ENCODE results near the gene F11. TPM values are rescaled to one million over a fixed set of nuclear protein-coding genes. Genes with fewer than 3 reads are reported as not detected.

F11 gene
- not detected in 2 replicates for total RNA-seq

DNA sequence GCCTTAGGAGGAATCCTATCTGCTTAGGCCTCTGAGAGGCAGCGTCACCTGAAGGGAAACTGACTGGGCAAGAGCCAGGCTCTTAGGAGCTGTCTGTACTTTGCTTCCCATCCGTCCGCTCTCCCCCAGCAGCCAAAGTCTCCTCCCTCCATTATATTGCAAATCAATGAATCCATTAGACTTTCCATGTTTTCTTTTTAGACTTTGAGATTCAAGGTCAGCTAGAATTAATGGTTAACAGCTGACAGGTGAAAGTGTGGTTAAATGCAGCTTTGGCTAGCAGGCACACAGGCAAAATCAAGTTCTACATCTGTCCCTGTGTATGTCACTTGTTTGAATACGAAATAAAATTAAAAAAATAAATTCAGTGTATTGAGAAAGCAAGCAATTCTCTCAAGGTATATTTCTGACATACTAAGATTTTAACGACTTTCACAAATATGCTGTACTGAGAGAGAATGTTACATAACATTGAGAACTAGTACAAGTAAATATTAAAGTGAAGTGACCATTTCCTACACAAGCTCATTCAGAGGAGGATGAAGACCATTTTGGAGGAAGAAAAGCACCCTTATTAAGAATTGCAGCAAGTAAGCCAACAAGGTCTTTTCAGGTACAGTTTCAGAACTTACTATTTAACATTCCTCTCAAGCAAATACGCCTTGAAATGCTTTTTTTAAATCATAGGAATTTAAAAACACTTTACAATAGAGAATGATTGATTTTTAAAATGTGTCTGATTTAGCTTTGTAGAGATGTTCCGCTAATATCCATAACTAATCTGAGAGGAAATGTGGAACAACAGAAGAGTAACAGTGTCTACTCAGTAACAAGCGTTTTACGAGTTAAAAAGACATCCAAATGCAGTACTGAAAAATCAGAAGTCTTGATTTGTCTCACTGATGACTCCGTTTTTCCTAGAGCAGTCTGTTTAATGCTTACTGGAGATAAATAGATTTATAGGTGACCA lies at the start of gene F11:
Gene F11 (plus strand): TSS at position 507 of the 970 bp plus-strand sequence. CDS start 948 bp downstream, outside the sequence.
- peaks cover 19% of the 10 kb centered on the region for H3K27me3 Mint-ChIP-seq
- H3K4me3 Mint-ChIP-seq = no peak within 1 kb of the TSS
- no peak within 1 kb of the TSS for H3K27ac Mint-ChIP-seq
- no peaks in the 10 kb centered on the region for H3K9me3 Mint-ChIP-seq
- DNase-seq = no peak
- intact Hi-C loops (cut with micrococcal nuclease) = no loop called here
- H3K36me3 Mint-ChIP-seq (ENCODE audit: low read depth) = no peaks in the 10 kb centered on the region
- no peaks in the 10 kb centered on the region for H3K4me1 Mint-ChIP-seq

DNA sequence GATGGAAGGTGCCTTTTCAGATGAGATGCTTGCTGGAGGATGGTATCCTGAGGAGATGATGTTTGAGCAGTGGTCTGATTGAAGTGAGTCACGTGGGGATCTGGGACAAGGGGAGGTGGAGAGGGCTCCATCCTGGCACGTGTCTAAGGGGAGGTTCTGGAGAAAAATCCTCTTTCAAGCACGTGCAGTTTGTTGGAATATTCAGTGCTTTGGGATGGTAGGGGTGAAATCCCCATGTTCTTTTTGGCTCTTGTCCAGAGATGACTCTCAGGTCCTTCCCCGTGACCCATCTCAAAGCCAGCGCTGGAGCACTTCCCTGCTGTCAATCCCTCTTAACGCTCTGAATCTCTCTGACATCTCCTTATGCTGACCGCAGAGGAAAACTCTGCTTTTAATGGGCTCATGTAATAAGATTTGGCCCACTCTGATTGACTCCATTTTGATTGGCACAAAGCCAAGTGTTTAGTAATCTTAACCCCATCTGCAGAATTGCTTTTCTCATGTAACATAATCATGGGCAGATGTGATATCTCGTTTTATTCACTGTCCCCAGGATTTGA lies 49.4 kb upstream of the F11 start:
- no peaks in the 10 kb centered on the region for H3K36me3 Mint-ChIP-seq (ENCODE audit: low read depth)
- intact Hi-C loops (cut with micrococcal nuclease) = no loop called here
- H3K4me1 Mint-ChIP-seq = no peaks in the 10 kb centered on the region
- H3K9me3 Mint-ChIP-seq = no peaks in the 10 kb centered on the region
- no peaks in the 10 kb centered on the region for H3K27me3 Mint-ChIP-seq
- no peak overlapping the region for H3K4me3 Mint-ChIP-seq
- H3K27ac Mint-ChIP-seq = no peak overlapping the region
- peak; percentile 40 for DNase-seq

DNA sequence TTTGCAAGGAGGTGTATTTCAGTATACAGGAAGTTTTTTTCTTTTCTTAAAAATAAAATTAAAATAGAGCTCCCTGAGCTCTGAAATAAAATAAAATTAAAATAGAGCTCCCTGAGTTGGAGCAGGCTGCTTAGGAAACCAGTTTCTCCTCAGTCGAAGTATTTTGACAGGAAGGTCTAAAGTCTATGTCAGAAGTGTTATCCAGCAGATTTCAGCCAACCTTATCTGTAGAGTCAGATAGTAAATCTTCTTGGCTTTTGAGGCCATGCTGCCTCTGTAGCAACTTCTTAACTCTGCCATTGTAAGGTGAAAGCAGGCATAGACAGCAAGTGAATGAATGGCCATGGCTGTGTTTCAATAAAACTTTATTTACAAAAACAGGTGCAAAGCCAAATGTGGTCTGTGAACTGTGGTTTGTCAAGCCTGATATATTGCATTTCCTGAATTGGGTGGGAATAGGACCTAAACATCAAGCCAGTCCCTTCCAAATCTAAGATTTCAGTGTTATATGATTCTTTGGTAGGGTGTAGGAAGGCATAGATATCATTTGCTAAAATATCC lies 48.2 kb upstream of the F11 start:
- Mint-ChIP-seq H3K9me3 (no peaks in the 10 kb centered on the region), H3K27me3 (no peaks in the 10 kb centered on the region), H3K36me3 (ENCODE audit: low read depth) (no peaks in the 10 kb centered on the region), H3K4me3 (no peak overlapping the region), H3K4me1 (no peaks in the 10 kb centered on the region), H3K27ac (no peak overlapping the region)
- DNase-seq = peak; percentile 29
- intact Hi-C loops (cut with micrococcal nuclease) = no loop called here

DNA sequence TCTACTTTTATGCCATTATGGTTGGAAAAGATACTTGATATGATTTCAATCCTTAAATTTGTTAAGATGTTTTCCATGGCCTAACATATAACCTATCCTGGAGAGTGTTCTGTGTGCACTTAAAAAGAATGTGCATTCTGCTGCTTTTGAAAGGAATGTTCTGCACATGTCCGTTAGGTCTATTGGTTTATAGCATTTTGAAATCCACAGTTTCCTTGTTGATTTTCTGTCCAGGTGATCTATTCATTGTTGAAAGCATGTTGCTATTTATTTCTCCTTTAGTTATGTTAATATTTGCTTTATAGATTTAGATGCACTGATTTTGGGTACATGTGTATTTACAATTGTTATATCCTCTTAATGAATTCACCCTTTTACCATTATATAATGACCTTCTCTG lies 44.4 kb upstream of the F11 start:
- no peaks in the 10 kb centered on the region for H3K4me1 Mint-ChIP-seq
- H3K9me3 Mint-ChIP-seq = peaks cover 8% of the 10 kb centered on the region
- H3K4me3 Mint-ChIP-seq = no peak overlapping the region
- no peaks in the 10 kb centered on the region for H3K27me3 Mint-ChIP-seq
- H3K27ac Mint-ChIP-seq = no peak overlapping the region
- H3K36me3 Mint-ChIP-seq (ENCODE audit: low read depth) = no peaks in the 10 kb centered on the region
- intact Hi-C loops (cut with micrococcal nuclease) = no loop called here
- DNase-seq = no peak

DNA sequence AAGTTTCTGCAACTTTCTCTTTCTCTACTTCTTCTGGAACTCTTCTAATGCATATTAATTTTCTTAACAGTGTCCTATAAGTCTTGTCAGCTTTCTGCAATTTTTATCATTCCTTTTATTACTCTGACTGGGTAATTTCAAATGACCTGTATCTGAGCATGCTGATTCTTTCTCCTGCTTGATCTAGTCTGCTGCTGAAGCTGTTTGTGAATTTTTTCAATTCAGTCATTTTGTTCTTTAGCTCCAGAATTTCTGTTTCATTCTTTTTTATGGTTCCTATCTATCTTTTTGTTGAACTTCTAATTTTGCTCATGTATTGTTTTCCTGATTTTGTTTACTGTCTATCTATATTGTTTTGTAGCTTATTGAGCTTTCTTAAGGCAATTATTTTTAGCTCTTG lies 40.1 kb upstream of the F11 start:
- H3K4me3 Mint-ChIP-seq = no peak overlapping the region
- H3K36me3 Mint-ChIP-seq (ENCODE audit: low read depth) = no peaks in the 10 kb centered on the region
- intact Hi-C loops (cut with micrococcal nuclease) = no loop called here
- DNase-seq = peak; percentile 0
- no peaks in the 10 kb centered on the region for H3K4me1 Mint-ChIP-seq
- no peaks in the 10 kb centered on the region for H3K27me3 Mint-ChIP-seq
- peaks cover 12% of the 10 kb centered on the region for H3K9me3 Mint-ChIP-seq
- H3K27ac Mint-ChIP-seq = no peak overlapping the region

DNA sequence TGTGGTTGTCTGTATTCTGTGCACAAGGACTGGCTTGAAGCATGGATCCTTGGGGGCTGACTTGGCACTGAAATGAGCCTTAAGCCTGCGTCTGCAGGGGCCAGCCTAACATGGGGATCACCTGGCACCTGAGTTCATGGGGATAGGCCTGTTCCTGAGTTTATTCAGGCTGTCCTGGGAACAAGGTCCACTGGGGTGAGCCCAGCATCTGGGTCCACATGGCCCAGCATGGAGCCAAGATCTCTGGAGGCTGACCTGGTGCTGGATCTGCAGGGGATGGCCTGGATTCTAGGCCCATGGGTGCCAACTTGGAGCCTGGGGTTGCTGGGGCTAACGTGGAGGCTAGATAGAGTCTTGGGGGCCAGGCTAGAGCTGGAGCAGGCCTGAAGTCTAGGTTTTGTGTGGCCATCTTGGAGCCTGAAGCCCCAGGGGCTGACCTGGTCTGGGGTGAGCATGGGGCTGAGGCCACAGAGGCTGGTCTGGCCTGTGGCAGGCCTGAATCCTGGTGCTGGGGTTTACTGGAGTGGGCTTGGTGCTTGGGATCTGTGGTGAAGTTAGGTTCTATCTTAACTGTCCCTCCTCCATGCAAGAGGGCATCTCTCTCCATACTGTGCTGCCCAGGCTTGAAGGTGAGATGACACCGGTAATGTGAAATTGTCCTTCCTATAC lies 39.3 kb upstream of the F11 start:
- Mint-ChIP-seq H3K9me3 (peaks cover 12% of the 10 kb centered on the region), H3K27me3 (no peaks in the 10 kb centered on the region), H3K4me1 (no peaks in the 10 kb centered on the region), H3K36me3 (ENCODE audit: low read depth) (no peaks in the 10 kb centered on the region), H3K27ac (no peak overlapping the region), H3K4me3 (no peak overlapping the region)
- intact Hi-C loops (cut with micrococcal nuclease) = no loop called here
- peak; percentile 37 for DNase-seq

DNA sequence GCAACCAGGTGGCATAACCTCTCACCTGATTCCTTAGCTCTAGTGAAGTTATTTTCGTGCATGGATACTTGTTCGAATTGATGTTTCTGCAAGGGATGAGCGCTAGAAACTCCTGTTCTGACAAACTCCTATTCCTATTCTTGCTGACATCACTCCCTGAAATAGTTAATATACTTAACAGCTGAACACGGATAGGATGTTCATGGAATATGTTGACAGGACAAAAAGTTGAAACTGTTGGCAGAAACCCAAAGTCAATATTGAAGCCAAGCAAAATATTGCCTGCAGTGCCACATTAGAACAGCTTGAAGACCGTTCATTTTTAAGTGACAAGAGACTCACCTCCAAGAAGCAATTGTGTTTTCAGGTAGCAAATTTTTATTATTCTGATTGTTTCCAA lies 38.8 kb upstream of the F11 start, which contains the start of gene KLKB1:
Gene KLKB1 (plus strand): TSS at position 287 of the 400 bp plus-strand sequence. CDS start 689 bp downstream, outside the sequence.
- intact Hi-C loops (cut with micrococcal nuclease) = no loop called here
- H3K4me3 Mint-ChIP-seq = no peak within 1 kb of the TSS
- no peaks in the 10 kb centered on the region for H3K27me3 Mint-ChIP-seq
- DNase-seq = peak; percentile 7
- no peaks in the 10 kb centered on the region for H3K36me3 Mint-ChIP-seq (ENCODE audit: low read depth)
- peaks cover 12% of the 10 kb centered on the region for H3K9me3 Mint-ChIP-seq
- no peak within 1 kb of the TSS for H3K27ac Mint-ChIP-seq
- no peaks in the 10 kb centered on the region for H3K4me1 Mint-ChIP-seq

DNA sequence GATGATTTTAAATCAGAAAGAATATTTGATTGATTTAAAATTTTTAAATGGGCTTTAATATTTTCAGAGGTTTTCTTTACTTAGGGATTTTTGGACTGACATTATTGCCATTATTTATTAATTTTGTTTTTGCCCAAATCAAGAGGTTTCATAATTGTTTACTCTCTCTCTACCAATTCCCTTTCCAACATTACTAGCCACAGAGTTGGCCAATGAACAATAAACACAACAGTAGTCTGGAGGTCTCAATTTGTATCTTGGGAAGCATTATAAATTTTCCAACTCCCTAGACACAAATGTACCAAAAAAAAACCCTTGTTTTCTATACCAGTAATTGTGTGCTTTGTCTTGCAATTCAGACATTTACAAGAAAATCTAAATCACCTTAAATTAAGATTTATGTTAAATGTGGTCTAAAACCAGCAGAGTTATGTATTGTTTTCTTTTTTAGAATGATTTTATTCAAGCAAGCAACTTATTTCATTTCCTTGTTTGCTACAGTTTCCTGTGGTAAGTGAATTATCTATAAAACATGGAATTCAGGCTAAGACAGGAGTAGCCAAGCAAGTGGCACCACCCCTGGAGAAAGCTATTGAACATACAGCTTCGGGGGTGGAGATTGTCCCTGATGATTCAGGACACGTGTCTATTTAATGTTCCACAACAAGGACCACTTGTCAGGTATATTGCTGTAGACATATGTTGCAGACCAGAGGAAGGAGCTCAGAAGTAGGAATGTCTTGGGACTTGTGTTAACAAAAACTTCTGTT lies 38.1 kb upstream of the F11 start:
- H3K4me1 Mint-ChIP-seq = no peaks in the 10 kb centered on the region
- intact Hi-C loops (cut with micrococcal nuclease) = no loop called here
- H3K27me3 Mint-ChIP-seq = no peaks in the 10 kb centered on the region
- no peak overlapping the region for H3K4me3 Mint-ChIP-seq
- H3K27ac Mint-ChIP-seq = no peak overlapping the region
- H3K9me3 Mint-ChIP-seq = peaks cover 12% of the 10 kb centered on the region
- no peak for DNase-seq
- H3K36me3 Mint-ChIP-seq (ENCODE audit: low read depth) = no peaks in the 10 kb centered on the region

DNA sequence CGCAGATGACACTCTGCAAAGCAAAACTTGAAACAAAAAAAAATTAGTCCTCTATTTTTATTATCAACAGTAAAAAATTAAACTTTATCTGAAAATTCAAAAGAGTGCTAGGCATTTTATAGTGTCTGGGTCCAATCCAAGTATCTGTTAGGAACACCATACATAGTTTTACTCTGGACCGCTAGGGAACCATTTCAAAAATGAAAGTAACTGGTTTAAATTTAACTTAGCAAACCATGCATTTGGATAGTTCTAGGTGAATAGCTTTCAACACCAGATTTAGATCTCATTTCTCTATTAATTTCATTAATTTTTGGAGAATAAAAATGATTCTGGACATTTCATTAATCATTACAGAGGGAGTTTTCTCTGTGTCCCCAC lies 37.5 kb upstream of the F11 start:
- H3K4me1 Mint-ChIP-seq = no peaks in the 10 kb centered on the region
- H3K4me3 Mint-ChIP-seq = no peak overlapping the region
- no peak overlapping the region for H3K27ac Mint-ChIP-seq
- H3K27me3 Mint-ChIP-seq = no peaks in the 10 kb centered on the region
- DNase-seq = no peak
- peaks cover 12% of the 10 kb centered on the region for H3K9me3 Mint-ChIP-seq
- no peaks in the 10 kb centered on the region for H3K36me3 Mint-ChIP-seq (ENCODE audit: low read depth)
- intact Hi-C loops (cut with micrococcal nuclease) = no loop called here

DNA sequence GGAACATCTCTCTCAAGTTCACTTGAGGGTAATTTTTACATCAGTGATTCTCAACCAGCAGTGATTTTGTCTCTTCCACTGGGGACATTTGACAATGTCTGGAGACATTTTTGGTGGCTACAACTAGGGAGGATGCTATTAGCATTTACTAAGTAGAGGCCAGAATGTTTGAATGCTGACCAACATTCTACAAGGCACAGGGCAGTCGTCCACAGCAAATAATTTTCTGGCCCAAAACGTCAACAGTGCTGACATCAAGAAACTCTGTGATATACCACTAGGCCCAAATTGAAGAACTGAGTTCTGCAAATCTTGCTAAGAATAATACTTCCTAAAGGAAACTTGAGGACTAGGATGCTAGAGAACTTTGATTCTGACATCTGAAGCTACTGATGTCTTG lies 31.6 kb upstream of the F11 start:
- no peaks in the 10 kb centered on the region for H3K27me3 Mint-ChIP-seq
- DNase-seq = peak; percentile 11
- no peaks in the 10 kb centered on the region for H3K9me3 Mint-ChIP-seq
- H3K4me1 Mint-ChIP-seq = no peaks in the 10 kb centered on the region
- H3K27ac Mint-ChIP-seq = no peak overlapping the region
- H3K36me3 Mint-ChIP-seq (ENCODE audit: low read depth) = no peaks in the 10 kb centered on the region
- H3K4me3 Mint-ChIP-seq = no peak overlapping the region
- intact Hi-C loops (cut with micrococcal nuclease) = no loop called here

DNA sequence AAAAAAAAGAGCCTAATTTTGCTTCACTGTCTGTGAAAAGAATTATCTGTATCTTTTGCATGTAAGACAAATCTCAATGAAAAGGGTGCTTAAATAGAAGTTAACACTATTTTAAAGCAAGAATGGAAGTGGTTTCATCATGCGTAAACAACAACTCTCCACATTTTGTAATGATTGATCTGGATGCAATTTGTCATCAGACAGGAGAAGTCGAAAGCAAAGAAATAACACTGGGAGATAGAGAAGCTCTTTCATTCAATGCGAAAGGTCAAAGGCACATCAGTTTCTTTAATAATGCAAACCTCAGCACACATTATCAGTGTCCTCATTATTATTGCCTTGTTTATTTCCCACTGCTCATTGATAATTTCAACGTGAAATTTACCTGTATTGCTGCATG lies 29.9 kb upstream of the F11 start:
- H3K27me3 Mint-ChIP-seq = no peaks in the 10 kb centered on the region
- no peak overlapping the region for H3K27ac Mint-ChIP-seq
- H3K4me3 Mint-ChIP-seq = no peak overlapping the region
- no peak for DNase-seq
- H3K4me1 Mint-ChIP-seq = no peaks in the 10 kb centered on the region
- no peaks in the 10 kb centered on the region for H3K9me3 Mint-ChIP-seq
- intact Hi-C loops (cut with micrococcal nuclease) = no loop called here
- H3K36me3 Mint-ChIP-seq (ENCODE audit: low read depth) = no peaks in the 10 kb centered on the region

DNA sequence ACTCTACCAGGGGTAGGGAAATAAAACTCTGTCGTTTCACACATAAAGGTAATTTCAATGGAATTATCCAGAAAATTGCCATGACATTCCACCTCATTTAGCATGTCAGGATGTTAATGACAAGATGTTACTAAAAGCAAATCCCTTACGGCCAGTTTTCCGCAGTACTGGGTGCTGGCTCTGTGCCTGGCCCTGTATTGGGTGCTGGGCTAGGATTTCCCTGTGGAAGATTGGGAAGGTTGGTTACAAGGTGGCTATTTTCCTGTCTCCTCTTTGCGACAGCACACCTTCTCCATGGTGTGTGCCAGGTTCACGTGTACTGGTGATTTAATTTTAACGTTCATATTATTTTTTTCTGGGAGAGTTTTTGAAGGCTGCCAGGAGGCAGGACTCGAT lies 25.5 kb upstream of the F11 start:
- no peak overlapping the region for H3K27ac Mint-ChIP-seq
- intact Hi-C loops (cut with micrococcal nuclease) = no loop called here
- DNase-seq = no peak
- H3K4me3 Mint-ChIP-seq = no peak overlapping the region
- H3K4me1 Mint-ChIP-seq = no peaks in the 10 kb centered on the region
- no peaks in the 10 kb centered on the region for H3K36me3 Mint-ChIP-seq (ENCODE audit: low read depth)
- H3K9me3 Mint-ChIP-seq = no peaks in the 10 kb centered on the region
- H3K27me3 Mint-ChIP-seq = no peaks in the 10 kb centered on the region

DNA sequence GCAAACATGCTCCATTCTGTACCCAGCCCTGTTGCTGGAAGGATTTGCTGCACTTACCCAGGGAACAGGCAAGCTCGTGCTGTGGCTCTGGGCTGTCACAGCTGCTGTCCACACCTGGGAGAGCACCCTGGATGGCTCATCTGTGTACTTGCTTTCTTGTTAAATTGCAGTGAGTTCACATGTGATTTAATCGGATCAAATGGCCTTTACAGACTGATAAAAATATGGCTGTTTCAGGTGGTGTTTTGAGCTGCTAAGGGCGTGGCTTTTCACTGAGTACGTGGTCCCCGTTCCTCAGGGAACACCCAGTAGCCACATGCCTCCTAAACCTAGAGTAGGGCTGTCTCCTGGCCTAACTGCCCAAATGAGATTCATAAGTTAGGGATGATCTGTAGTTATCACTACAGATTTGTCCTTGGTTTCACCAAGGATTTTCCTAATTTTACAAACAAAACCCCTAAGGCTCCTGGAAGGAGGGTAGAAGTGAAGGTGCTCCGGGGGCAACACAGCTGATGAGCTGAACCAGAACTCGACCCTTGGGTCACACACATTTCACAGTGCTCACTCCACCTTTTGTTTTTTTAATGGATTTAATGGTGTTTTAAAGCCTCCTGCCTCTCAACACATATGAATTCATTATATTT lies 25.0 kb upstream of the F11 start:
- H3K27ac Mint-ChIP-seq = no peak overlapping the region
- no peaks in the 10 kb centered on the region for H3K9me3 Mint-ChIP-seq
- no peak overlapping the region for H3K4me3 Mint-ChIP-seq

More for the DNA sequence above, 25.0 kb upstream of the F11 start:
- H3K27me3 Mint-ChIP-seq = no peaks in the 10 kb centered on the region
- H3K4me1 Mint-ChIP-seq = no peaks in the 10 kb centered on the region
- DNase-seq = no peak
- H3K36me3 Mint-ChIP-seq (ENCODE audit: low read depth) = no peaks in the 10 kb centered on the region
- intact Hi-C loops (cut with micrococcal nuclease) = no loop called here
